ENCODE results near the gene MSI2.

GRCh38 chr17:57714665-57715180, 458.4 kb downstream of the MSI2 start:
- TF ChIP-seq POLR2AphosphoS5 (IDR thresholded peaks at IDR 0.05; ENCODE audit: low read depth, low read length), result no peak
- TF ChIP-seq ZBTB33 (IDR thresholded peaks at IDR 0.05; ENCODE audit: borderline replicate concordance, low read depth), result no peak
- TF ChIP-seq EZH2phosphoT487 (IDR thresholded peaks at IDR 0.05; ENCODE audit: borderline replicate concordance, low read depth), result no peak
- TF ChIP-seq CTCF (IDR thresholded peaks at IDR 0.05), result no peak
- no peak for TF ChIP-seq RFX5 (IDR thresholded peaks at IDR 0.05; ENCODE audit: low read length)
- TF ChIP-seq RAD21 (IDR thresholded peaks at IDR 0.05; ENCODE audit: low read length), result no peak
- TF ChIP-seq SMC3 (IDR thresholded peaks at IDR 0.05; ENCODE audit: low read depth, low read length), result no peak
- no peak for TF ChIP-seq GABPA (IDR thresholded peaks at IDR 0.05; ENCODE audit: low read depth)
- TF ChIP-seq MXI1 (IDR thresholded peaks at IDR 0.05; ENCODE audit: low read depth, low read length), result no peak
- TF ChIP-seq, protein P1, sequence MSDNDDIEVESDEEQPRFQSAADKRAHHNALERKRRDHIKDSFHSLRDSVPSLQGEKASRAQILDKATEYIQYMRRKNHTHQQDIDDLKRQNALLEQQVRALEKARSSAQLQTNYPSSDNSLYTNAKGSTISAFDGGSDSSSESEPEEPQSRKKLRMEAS (IDR thresholded peaks at IDR 0.05; ENCODE audit: low read depth), result no peak
